A673 (cell line): ENCODE measurements around the gene CMPK1.

ENCODE experiments used
- EZH2 ChIP-seq: fragments of 200-600 bp; sonication (generic); IDR thresholded peaks from 2 replicates; pipeline ENCODE4 v1.6.1; 2017; ENCODE audit warnings: borderline replicate concordance, low read depth, mild to moderate bottlenecking, mixed read lengths, antibody characterized with exemption, low read length; ENCODE audit not compliant: poor library complexity, severe bottlenecking
- TF ChIP-seq, protein P1 (sequence below): fragments of 300-800, 200-600 bp; sonication (generic); conservative IDR thresholded peaks from 2 replicates; pipeline ENCODE4 v1.5.1; 2017; ENCODE audit warnings: low read depth, mild to moderate bottlenecking, antibody characterized with exemption, low read length, moderate library complexity, mixed read lengths

- TF ChIP-seq, protein P1, sequence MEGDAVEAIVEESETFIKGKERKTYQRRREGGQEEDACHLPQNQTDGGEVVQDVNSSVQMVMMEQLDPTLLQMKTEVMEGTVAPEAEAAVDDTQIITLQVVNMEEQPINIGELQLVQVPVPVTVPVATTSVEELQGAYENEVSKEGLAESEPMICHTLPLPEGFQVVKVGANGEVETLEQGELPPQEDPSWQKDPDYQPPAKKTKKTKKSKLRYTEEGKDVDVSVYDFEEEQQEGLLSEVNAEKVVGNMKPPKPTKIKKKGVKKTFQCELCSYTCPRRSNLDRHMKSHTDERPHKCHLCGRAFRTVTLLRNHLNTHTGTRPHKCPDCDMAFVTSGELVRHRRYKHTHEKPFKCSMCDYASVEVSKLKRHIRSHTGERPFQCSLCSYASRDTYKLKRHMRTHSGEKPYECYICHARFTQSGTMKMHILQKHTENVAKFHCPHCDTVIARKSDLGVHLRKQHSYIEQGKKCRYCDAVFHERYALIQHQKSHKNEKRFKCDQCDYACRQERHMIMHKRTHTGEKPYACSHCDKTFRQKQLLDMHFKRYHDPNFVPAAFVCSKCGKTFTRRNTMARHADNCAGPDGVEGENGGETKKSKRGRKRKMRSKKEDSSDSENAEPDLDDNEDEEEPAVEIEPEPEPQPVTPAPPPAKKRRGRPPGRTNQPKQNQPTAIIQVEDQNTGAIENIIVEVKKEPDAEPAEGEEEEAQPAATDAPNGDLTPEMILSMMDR = no peak
- no peak for TF ChIP-seq EZH2
Observed at GRCh38 chr1:47386268-47386667, 52.7 kb downstream of the CMPK1 start.
